Heart right ventricle (tissue), 16 donors: Measurements from ENCODE around the gene FOXO3. TPM values are rescaled to one million over a fixed set of nuclear protein-coding genes. Genes with fewer than 3 reads are reported as not detected.

ENCODE experiments used
- ATAC-seq, 8 donors: fragments of 200-7000 bp; cut with Tn5 transposase; one replicate each; pipeline ENCODE4 v1.9.1; 2020; ENCODE audit warnings: mild to moderate bottlenecking in 8 of 8, moderate library complexity in 8 of 8, moderate number of reproducible peaks in 1 of 8
- DNase-seq, 2 donors: peaks; one replicate each; pipeline ENCODE4 v3.0.0-alpha.2; 2020
- H3K27ac ChIP-seq, 10 donors: fragments of 200-600 bp; sonication (generic) in 2 of 10; one replicate each; pipeline versions ENCODE4 v1.5.0 to v1.8.0; 2020 to 2022; ENCODE audit warnings: mild to moderate bottlenecking in 3 of 10
- H3K27me3 ChIP-seq, 7 donors: fragments of 200-600 bp; one replicate each; pipeline ENCODE4 v1.8.0; 2021 to 2022; ENCODE audit warnings: mild to moderate bottlenecking in 2 of 7
- H3K36me3 ChIP-seq, 9 donors: fragments of 200-600 bp; sonication (generic) in 1 of 9; one replicate each; pipeline versions ENCODE4 v1.5.0 to v1.8.0; 2020 to 2022; ENCODE audit warnings: mild to moderate bottlenecking in 2 of 9
- H3K4me1 ChIP-seq, 9 donors: fragments of 200-600 bp; sonication (generic) in 1 of 9; one replicate each; pipeline versions ENCODE4 v1.5.0 to v1.8.0; 2020 to 2022; ENCODE audit warnings: mild to moderate bottlenecking in 4 of 9
- H3K4me3 ChIP-seq, 10 donors: fragments of 200-600 bp; sonication (generic) in 2 of 10; one replicate each; pipeline versions ENCODE4 v1.5.0 to v1.8.0; 2020 to 2022; ENCODE audit warnings: mild to moderate bottlenecking in 7 of 10, moderate library complexity in 2 of 10
- H3K9me3 ChIP-seq, 11 donors: fragments of 200-600 bp in 10 of 11; sonication (generic) in 2 of 11; one replicate each; pipeline versions ENCODE4 v1.5.0 to v1.8.0; 2013 to 2022; ENCODE audit warnings: mild to moderate bottlenecking in 2 of 11, control low read depth in 1 of 11, moderate library complexity in 1 of 11
- WGBS, 2 donors: extraction: QIAGEN DNeasy Blood & Tissue Kit; methylation state at CpG; one replicate each; pipeline ENCODE4 v1.1.7; 2013; ENCODE audit warnings: inconsistent platforms in 1 of 2; 5-methylcytosine and 5-hydroxymethylcytosine counted together
- intact Hi-C, 10 donors: fragments of 100-400 bp; cut with DNase I; formaldehyde crosslinking; loops; one replicate each; pipeline versions ENCODE4 v1.11.1 to v1.14.2; 2022
- polyA plus RNA-seq, 2 donors: library from polyadenylated mRNA; stranded (reverse); fragments of 200-250 nt; gene quantifications; one replicate each; pipeline ENCODE4 v1.2.3, GENCODE V29; 2013
- total RNA-seq, 10 donors: library from RNA; stranded (reverse); fragmentation: NEBNext Ultra II Directional in 3 of 10; extraction: Animal tissue kit (Norgen Biotek cat#: 25700) in 3 of 10; gene quantifications; one replicate each; pipeline versions ENCODE4 v1.2.1 to v1.2.4, GENCODE V29; 2021 to 2023
- TF ChIP-seq, protein P1 (sequence below), 9 donors: fragments of 200-600 bp; sonication (generic) in 2 of 9; IDR thresholded peaks; one replicate each; pipeline versions ENCODE4 v1.5.0 to v1.8.0; 2021 to 2022; ENCODE audit warnings: antibody characterized with exemption in 9 of 9, mild to moderate bottlenecking in 5 of 9, moderate library complexity in 1 of 9
- donor health status: Arrhythmogenic right ventricular cardiomyopathy.
- donor health status: ischemic (EF 13 %, LVEDD 7.1; RV severe dilation, severe dysfunction).
- donor health status: healthy with polysubstance abuse.
- donor health status: DM: no; HTN: yes; CAD: no.
- donor health status: DM: no; HTN: no; CAD: no.
- donor health status: ischemic (EF 25% LVEDD 6.9; RV normal size, moderate dysfunction).
- donor health status: ischemic (EF 25% LVEDD 5.7; RV mildly dilated, moderate dysfunction).
- donor health status: healthy.
- donor health status: DM: yes; HTN: yes; CAD: no.
- donor health status: Ischemic cardiomyopathy.
- donor health status: ischemic (EF 35%, LVEDD 5.7; RV mildly dilated, moderate dysfunction).
- donor health status: nonischemic (EF 11% LVEDD 7.7; RV severe dilation, severe dysfunction).
- donor health status: DM: yes; HTN: yes; CAD: no.
- donor health status: PGD.
- donor health status: ischemic (EF 29% LVEDD 5.4; RV normal size, mild dysfunction).
- donor health status: nonischemic (EF 23%, LVEDD 6.1; RV moderate dilation, normal function).

Gene FOXO3
- total and polyA plus RNA-seq, 12 donors = 16.8 to 52.6 (median 37.0) TPM

DNA sequence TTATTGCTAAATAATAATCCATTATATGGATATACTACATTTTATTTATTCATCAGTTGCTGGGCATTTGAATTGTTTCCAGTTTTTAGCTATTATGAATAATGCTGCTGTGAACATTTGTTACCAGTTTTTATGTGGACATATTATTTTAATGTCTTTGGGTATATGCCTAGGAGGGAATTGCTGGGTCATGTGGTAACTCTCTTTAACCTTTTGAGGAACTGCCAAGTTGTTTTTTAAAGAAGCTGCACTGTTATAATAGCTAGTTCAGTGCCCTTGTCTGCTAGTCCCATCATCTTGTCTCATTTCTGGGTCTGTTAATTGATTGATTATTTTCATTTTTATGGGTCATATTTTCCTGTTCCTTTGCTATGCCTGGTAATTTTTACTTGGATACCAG lies 56.3 kb downstream of the FOXO3 start:
- TF ChIP-seq, protein P1, sequence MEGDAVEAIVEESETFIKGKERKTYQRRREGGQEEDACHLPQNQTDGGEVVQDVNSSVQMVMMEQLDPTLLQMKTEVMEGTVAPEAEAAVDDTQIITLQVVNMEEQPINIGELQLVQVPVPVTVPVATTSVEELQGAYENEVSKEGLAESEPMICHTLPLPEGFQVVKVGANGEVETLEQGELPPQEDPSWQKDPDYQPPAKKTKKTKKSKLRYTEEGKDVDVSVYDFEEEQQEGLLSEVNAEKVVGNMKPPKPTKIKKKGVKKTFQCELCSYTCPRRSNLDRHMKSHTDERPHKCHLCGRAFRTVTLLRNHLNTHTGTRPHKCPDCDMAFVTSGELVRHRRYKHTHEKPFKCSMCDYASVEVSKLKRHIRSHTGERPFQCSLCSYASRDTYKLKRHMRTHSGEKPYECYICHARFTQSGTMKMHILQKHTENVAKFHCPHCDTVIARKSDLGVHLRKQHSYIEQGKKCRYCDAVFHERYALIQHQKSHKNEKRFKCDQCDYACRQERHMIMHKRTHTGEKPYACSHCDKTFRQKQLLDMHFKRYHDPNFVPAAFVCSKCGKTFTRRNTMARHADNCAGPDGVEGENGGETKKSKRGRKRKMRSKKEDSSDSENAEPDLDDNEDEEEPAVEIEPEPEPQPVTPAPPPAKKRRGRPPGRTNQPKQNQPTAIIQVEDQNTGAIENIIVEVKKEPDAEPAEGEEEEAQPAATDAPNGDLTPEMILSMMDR (IDR thresholded peaks at IDR 0.05) = no peak
- intact Hi-C loops = loop anchor here in 3 of 10 donors (5.0 to 10.0 kb wide), 2 partner anchors 35 to 52 kb away; partner anchors contain the start of gene FOXO3 (in 2 of the 3)
- peak overlapping the region in 1 of 10 donors; percentile 6 for H3K27ac ChIP-seq

DNA sequence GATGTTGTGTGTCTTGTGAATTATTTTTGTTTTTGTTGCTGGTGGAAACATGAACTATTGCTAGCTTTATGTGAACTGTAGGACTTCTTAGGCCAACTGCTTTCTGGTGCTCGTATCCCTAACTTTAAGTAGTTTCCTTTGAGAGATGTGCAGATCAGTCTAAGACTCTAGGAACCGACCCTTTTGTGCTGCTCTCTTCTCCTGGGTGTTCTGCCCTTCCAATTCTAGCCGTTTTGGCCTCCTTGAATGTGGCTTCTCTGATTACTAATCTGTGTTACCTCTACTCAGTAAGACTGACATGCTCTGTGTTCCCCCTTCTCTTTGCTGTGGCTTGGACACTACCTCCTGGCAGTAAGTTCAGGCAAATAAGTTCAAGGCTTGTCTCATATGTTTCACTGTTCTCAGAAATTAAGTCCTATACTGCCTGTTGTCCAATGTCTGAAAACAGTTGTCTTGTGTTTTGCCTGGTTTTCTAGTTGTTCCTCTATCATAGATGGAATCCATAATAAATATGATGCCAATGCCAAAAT lies 58.0 kb downstream of the FOXO3 start:
- 52 to 65% methylated on average over 3 of the region's 3 CpGs for WGBS, 2 donors
- DNase-seq (no peak), ATAC-seq (no peak)
- Histone ChIP-seq H3K27me3 (no peaks in the 10 kb centered on the region), H3K9me3 (no peaks in the 10 kb centered on the region), H3K36me3 (no peaks in the 10 kb centered on the region), H3K4me3 (no peak overlapping the region), H3K4me1 (peaks cover 21 to 100% (median 91%) of the 10 kb centered on the region in 9 donors), H3K27ac (peak overlapping the region in 5 of 10 donors; percentile 45 to 69 (median 64))
- intact Hi-C loops = loop anchor here in 3 of 10 donors (5.0 to 10.0 kb wide), 2 partner anchors 36 to 54 kb away; partner anchors contain the start of gene FOXO3 (in 2 of the 3)
- TF ChIP-seq, protein P1 (IDR thresholded peaks at IDR 0.05) = no peak

More for the DNA sequence above, 56.3 kb downstream of the FOXO3 start:
- peaks cover 21 to 92% (median 80%) of the 10 kb centered on the region in 9 donors for H3K4me1 ChIP-seq
- peaks cover 0 to 15% (median 0%) of the 10 kb centered on the region in 11 donors for H3K9me3 ChIP-seq
- DNase-seq (no peak), ATAC-seq (no peak)
- no peaks in the 10 kb centered on the region for H3K27me3 ChIP-seq
- H3K4me3 ChIP-seq = no peak overlapping the region
- no peaks in the 10 kb centered on the region for H3K36me3 ChIP-seq

DNA sequence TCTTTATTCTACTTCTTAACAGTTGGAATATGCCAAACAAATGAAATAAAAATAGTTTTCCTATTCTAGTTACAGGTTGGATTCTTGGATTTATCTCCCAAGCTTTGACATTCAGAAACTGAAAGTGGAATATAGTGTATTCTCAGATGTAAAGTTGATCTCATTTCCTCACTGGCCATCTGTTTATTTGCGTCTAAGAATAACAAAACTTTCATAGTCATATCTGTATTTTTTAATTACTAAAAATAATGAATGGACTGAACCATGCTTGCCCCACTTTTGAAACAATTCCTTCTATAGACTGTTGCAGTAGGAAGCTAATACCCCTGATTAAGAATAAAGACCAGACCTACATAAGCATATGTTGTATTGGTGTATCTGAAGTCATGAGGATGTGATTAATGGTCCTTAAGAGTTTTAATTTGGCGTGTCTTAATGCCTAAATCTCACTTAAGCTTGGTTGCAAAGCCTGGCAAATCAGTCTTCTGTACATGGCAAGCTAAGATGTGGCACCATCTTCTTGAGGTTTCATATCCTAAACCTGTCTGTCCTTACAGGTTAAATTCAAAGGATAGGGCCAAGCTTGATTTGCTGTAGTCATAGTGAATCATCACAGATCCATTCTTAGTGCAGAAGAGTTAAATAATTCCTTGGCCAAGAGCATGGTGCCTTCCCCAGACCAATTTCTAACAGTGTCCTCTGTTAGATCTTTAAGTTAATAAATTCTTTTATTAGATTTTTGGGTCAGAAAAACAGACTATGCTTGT lies 58.9 kb downstream of the FOXO3 start:
- DNase-seq = no peak
- peaks cover 21 to 100% (median 91%) of the 10 kb centered on the region in 9 donors for H3K4me1 ChIP-seq
- TF ChIP-seq, protein P1 (IDR thresholded peaks at IDR 0.05) = no peak

DNA sequence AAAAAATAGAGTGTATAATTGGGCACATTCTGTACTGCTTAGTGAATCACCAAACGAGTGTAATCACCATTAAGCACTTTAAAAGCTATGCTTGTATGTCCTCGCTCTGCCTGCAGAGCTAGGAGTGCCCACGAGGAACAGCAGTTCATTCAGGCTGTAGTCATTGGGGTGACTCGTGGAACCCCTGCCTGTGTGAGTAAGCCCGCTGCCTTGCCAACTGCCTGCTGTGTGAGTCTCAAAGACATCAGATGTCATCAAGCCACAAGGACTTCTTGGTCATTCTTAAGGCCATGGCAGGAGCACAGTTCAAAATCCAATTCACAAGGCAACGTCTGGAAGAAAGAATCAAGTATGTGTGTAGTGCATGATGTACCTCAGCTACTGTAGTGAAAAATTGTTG lies 60.4 kb downstream of the FOXO3 start:
- DNase-seq (no peak), ATAC-seq (peak in 3 of 8 donors; percentile 24 to 48 (median 42))
- Histone ChIP-seq H3K36me3 (no peaks in the 10 kb centered on the region), H3K9me3 (no peaks in the 10 kb centered on the region), H3K4me3 (no peak overlapping the region), H3K27me3 (no peaks in the 10 kb centered on the region), H3K27ac (peak overlapping the region in 2 of 10 donors; percentile 25 to 86), H3K4me1 (peaks cover 21 to 100% (median 95%) of the 10 kb centered on the region in 9 donors)
- intact Hi-C loops = no loop called here
- WGBS, 2 donors = 65 to 75% methylated on average over 6 of the region's 6 CpGs
- TF ChIP-seq, protein P1 (IDR thresholded peaks at IDR 0.05) = no peak

More for the DNA sequence above, 58.9 kb downstream of the FOXO3 start:
- H3K36me3 ChIP-seq = no peaks in the 10 kb centered on the region
- peak overlapping the region in 6 of 10 donors; percentile 2 to 69 (median 58) for H3K27ac ChIP-seq
- no peaks in the 10 kb centered on the region for H3K9me3 ChIP-seq
- WGBS, 2 donors = 55 to 63% methylated on average over 2 of the region's 2 CpGs
- no peaks in the 10 kb centered on the region for H3K27me3 ChIP-seq
- no peak overlapping the region for H3K4me3 ChIP-seq
- ATAC-seq = no peak
- intact Hi-C loops = loop anchor here in 3 of 10 donors (5.0 to 10.0 kb wide), 2 partner anchors 37 to 55 kb away; partner anchors contain the start of gene FOXO3 (in 2 of the 3)
